ENCODE measurements around the gene TNRC6C. TPM values are rescaled to one million over a fixed set of nuclear protein-coding genes. Genes with fewer than 3 reads are reported as not detected.

Gene TNRC6C
- total and polyA plus RNA-seq, 2 of the 13 experiments (the other 11 are each of a cell fraction or from before 2014, with no cell fraction given), result 0.66 to 4.9 TPM

GRCh38 chr17:78144147-78144719 lies 185.7 kb downstream of the TNRC6C start (continued):
- no peak for TF ChIP-seq RELA (CRISPR knock-in tag; IDR thresholded peaks at IDR 0.05)
- no peak for TF ChIP-seq MYPOP (CRISPR knock-in tag; IDR thresholded peaks at IDR 0.05)
- TF ChIP-seq TBL1XR1 (IDR thresholded peaks at IDR 0.05; ENCODE audit: borderline replicate concordance, low read length, partially characterized antibody), result no peak
- 0 out of 2 replicates have a peak, but pooled peaks have one; percentile 22 for TF ChIP-seq ZNF205 (CRISPR knock-in tag; IDR thresholded peaks at IDR 0.05)
- TF ChIP-seq ZNF615 (CRISPR knock-in tag; IDR thresholded peaks at IDR 0.05; ENCODE audit: borderline replicate concordance), result no peak; the same call in 1 of the 2 replicates
- TF ChIP-seq EED (CRISPR knock-in tag; IDR thresholded peaks at IDR 0.05), result no peak
- TF ChIP-seq NFKBIZ (CRISPR knock-in tag; IDR thresholded peaks at IDR 0.05), result no peak
- peak; percentile 12; the same call in 1 of the 2 replicates for TF ChIP-seq TFDP1 (CRISPR knock-in tag; IDR thresholded peaks at IDR 0.05; ENCODE audit: borderline replicate concordance)
- TF ChIP-seq ZNF605 (CRISPR knock-in tag; IDR thresholded peaks at IDR 0.05), result peak; percentile 59; the same call in 1 of the 2 replicates
- TF ChIP-seq ZNF331 (CRISPR knock-in tag; IDR thresholded peaks at IDR 0.05), result no peak
- no peak for TF ChIP-seq ZNF607 (CRISPR knock-in tag; IDR thresholded peaks at IDR 0.05; ENCODE audit: borderline replicate concordance)
- no peak for TF ChIP-seq HMGA1 (CRISPR knock-in tag; conservative IDR thresholded peaks at IDR 0.05)
- TF ChIP-seq MLX (CRISPR knock-in tag; IDR thresholded peaks at IDR 0.05), result no peak
- TF ChIP-seq MATR3 (CRISPR knock-in tag; IDR thresholded peaks at IDR 0.05), result no peak
- TF ChIP-seq KDM2A (CRISPR knock-in tag; IDR thresholded peaks at IDR 0.05; ENCODE audit: borderline replicate concordance, low read depth), result no peak
- no peak for TF ChIP-seq ATF2 (CRISPR knock-in tag; IDR thresholded peaks at IDR 0.05)
- TF ChIP-seq TAF15 (IDR thresholded peaks at IDR 0.05; ENCODE audit: low read depth, low read length, poor library complexity, severe bottlenecking), result no peak
- TF ChIP-seq ZNF777 (CRISPR knock-in tag; IDR thresholded peaks at IDR 0.05), result no peak
- no peak for TF ChIP-seq ZNF790 (CRISPR knock-in tag; IDR thresholded peaks at IDR 0.05; ENCODE audit: borderline replicate concordance)
- no peak for TF ChIP-seq SRF (IDR thresholded peaks at IDR 0.05; ENCODE audit: low read depth, low read length)
- TF ChIP-seq HOXA3 (CRISPR knock-in tag; IDR thresholded peaks at IDR 0.05), result peak; percentile 35; the same call in 1 of the 2 replicates
- no peak for TF ChIP-seq HINFP (CRISPR knock-in tag; IDR thresholded peaks at IDR 0.05; ENCODE audit: low read depth)
- no peak for TF ChIP-seq ZNF333 (CRISPR knock-in tag; IDR thresholded peaks at IDR 0.05; ENCODE audit: borderline replicate concordance)
- TF ChIP-seq ZBTB43 (CRISPR knock-in tag; conservative IDR thresholded peaks at IDR 0.05), result no peak
- TF ChIP-seq FOXO1 (CRISPR knock-in tag; IDR thresholded peaks at IDR 0.05), result no peak
